IPS DF 4.7 (cell line): Measurements from ENCODE around the gene ACADSB.

Experiments
- DNase-seq: peaks from one replicate; pipeline ENCODE4 v3.0.0-alpha.2; 2013; ENCODE audit warnings: low spot score; ENCODE audit errors: extremely low read depth

The ACADSB gene

DNA sequence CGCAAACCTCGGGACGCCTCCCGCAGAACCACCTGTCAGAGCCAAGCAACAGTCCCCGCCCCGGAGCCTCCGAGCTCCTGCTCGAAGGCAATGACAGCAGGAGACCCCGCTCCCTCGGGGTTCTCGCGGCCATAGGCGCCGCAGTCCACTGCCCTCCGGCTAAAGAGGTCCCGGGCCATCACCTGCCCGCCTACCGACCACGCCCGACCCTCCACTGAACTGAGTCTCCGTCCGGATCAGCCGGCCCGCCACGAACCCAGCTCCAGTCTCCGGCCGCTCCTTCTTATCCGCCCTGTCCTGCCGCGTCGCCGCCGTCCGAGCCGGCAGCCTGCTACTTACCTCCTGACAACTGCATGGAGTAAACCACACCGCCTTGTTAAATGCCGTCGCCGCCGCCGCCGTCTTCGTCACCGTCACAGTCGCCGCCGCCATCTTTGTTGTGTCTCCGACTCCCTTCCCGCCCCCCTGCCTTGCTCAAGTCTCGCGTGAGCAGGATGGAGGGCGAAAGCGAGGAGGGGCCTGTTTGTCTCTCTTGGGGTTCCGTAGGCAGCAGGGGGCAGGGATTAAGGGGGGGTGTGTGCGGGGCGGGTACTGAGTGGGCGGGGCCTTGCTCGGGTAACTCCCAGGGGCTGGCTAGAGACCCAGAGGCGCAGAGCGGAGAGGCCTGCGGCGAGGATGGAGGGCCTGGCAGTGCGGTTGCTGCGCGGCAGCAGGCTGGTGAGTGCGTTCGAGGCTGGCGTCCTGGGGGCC, at the start of gene ACADSB, which contains the start of gene IKZF5:
ACADSB (plus strand) TSS at position 652 of the 750 bp plus-strand sequence; CDS start at position 676, 24 bp downstream.
IKZF5 (minus strand) TSS at position 441 of the 750 bp plus-strand sequence. CDS start 10,170 bp downstream, outside the sequence.
- no peak for DNase-seq

DNA sequence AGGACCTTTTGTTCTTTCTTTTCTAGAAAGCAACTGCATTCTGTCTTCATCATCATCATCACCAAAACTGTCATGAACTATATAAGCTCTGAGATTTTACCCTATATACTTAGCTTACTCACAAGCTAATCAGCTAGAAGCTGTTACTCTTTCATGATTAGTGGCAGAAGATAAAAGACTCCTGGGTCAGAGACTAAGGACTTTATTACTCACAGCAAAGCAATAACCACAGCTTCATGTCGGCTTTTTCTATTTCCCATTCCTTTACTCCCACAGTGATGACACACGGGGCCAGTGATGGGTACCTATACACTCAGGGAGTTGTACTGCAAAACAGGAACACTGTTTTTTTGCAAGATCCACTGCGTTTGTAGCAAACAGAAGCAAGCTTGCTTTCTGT, 46.4 kb upstream of the ACADSB start:
- DNase-seq, result no peak

DNA sequence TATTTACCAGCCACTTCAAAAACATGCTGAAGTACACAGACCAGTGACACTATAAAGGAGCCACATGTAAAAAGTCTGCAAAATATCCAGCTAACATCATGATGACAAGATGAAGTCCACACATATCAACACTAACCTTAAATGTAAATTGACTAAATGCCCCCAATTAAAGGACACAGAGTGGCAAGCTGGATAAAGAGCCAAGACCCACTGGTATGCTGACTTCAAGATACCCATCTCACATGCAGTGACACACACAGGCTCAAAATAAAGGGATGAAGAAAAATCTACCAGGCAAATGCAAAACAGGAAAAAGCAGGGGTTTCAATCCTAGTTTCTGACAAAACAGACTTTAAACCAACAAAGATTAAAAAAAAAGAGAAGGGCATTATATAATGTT, 41.9 kb upstream of the ACADSB start:
- DNase-seq, result no peak

DNA sequence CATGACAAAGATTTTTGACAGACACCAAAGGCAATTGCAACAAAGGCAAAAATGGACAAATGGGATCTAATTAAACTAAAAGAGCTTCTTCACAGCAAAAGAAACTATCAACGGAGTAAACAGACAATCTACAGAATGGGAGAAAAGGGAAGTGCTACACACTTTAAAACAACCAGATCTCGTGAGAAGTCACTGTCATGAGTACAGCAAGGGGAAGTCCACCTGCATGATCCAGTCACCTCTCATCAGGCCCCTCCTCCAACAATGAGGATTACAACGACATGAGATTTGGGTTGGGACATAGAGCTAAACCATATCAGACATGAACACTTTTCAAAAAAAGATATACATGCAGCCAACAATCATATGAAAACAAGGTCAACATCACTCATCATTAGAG, 40.1 kb upstream of the ACADSB start:
- DNase-seq, result no peak

DNA sequence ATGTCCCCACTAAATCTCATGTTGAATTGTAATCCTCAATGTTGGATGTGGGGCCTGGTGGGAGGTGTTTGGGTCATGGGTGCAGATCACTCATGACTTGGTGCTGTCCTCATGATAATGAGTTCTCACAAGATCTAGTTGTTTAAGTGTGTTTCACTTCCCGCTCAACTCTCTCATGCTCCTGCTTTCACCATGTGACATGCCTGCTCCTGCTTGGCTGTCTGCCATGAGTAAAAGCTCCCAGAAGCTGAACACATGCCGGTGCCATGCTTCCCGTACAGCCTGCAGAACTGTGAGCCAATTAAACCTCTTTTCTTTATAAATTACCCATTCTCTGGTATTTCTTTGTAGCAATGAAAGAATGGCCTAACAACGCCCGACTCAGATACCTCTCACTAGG, 34.8 kb upstream of the ACADSB start:
- DNase-seq, result no peak

DNA sequence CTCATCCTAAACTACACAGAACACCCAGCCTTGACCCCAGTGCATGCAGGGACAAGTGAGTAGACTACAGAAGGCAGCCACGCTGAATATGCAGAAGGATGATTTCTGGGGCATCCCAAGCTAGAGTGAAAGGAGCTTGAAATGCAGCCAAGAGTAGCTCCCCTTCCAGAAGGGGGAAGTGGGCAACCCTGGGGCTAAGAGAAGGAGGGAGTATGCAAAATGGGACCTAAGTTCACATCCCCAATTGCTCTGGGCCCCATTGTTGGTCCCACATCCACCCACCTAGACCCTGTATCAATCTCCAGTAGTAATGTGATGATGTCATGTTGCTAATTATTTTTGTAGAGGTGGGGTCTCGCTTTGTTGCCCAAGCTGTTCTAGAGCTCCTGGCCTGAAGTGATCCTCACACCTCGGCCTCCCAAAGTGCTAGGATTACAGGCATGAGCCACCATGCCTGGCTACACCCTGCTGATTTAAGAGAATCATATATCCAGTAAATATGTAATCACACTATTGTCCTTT, 34.2 kb upstream of the ACADSB start:
- no peak for DNase-seq

DNA sequence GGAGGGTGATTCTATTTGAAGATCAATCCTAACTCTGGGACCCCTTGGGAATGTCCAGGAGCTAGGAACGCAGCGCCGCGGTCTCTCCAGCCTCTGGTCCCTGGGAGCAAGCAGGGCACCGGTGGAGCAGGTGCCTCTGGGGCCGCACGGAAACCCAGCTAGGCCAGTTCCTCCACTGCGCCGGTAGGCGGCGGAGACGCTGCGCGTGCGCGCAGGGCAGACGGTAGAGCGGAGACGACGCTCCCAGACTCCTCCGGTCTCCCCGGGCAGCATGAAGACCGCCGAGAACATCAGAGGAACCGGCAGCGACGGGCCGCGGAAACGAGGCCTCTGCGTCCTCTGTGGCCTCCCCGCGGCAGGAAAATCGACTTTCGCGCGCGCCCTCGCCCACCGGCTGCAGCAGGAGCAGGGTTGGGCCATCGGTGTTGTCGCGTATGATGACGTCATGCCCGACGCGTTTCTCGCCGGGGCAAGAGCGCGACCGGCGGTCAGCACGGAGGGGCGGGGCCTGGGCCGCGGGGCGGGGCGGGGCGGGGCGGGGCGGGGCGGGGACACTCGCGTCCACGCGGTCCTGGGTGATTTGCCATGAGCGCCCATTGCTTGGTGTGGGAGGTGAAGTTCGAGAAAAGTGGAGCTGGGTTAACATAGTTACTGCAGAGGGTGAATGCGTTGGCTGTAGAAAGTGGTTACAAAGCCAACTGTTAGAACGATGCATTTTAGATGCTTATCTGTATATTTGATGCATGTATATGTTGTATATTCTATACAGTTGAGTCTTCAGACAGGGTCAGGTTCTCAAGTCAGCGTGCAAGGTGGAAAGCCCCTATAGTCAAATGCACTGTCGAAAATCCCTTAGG, 28.4 kb upstream of the ACADSB start, which contains the start of gene PSTK:
PSTK (plus strand) TSS at position 193 of the 857 bp plus-strand sequence; CDS start at position 272, 79 bp downstream.
- peak; percentile 60 for DNase-seq

DNA sequence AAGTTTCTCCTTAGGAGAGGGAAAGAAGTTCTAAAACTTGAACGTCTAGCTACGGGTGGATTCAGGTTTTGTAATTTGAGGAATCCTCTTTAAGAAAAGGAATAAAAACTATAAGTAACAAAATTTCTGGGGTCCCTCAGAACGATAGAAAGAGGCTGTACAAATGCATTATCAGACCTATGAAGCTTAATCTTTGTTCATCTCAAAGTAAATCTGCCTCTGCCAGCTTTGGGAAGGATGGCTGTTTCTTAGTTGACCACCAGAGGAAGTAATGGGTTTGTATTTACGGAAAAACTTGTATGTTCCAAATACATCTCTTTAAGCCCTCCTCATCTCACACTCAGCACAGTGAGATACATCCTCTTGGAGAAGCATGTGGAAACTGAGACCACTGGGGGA, 27.7 kb upstream of the ACADSB start:
- peak; percentile 5 for DNase-seq

DNA sequence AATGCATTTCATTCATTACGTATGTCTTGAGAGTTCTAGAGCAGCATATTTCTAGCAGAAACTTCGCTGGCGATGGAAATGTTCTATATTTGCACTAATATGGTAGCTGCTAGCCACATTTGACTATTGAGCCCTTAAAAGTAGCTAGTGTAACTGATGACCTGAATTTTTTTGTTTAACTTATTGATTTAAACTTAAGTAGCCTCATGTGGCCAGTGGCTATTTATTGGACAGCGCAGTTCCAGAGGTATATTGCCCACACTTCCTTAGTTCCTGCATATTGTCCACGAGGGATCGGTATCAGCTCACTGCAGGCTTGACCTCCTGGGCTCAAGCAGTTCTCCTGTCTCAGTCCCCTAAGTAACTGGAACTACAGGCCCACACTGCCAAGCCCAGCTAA, 24.9 kb upstream of the ACADSB start:
- no peak for DNase-seq

DNA sequence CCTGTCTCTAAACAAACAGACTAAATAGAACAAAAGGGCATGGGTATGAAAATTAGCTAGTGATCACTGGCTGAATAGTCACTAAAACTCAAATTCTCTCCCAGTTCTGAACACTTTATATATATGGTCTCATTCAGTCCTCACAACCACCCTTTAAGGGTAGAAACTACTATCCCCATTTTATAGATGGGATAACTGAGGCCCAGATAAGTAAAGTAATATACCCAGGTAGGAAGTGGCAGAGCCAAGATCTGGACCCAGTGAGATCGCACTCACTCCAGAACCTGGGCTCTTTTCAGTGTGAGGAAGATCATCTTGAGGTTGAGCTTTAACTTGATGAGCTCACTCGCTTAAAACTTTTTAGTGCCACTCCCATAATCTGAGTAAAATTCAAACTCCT, 24.1 kb upstream of the ACADSB start:
- no peak for DNase-seq

DNA sequence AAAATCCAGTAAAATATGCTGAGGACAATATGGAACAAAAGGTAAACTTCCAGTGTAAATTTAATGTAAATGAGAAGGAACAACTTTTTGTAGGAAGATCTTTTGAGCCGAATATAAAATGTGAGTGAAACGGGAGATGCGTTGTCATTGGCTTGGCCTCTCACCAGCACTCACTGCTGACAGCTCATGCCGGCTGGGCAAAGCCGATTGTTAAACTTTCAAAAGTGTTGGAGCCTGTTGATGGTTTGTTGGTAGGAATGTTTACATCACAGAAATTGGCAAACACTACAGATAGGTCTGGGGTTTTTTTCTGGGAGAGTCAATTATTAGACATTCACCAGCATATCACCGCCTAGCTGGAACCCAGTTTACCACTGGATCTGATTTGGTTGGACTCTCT, 22.5 kb upstream of the ACADSB start:
- DNase-seq, result no peak

DNA sequence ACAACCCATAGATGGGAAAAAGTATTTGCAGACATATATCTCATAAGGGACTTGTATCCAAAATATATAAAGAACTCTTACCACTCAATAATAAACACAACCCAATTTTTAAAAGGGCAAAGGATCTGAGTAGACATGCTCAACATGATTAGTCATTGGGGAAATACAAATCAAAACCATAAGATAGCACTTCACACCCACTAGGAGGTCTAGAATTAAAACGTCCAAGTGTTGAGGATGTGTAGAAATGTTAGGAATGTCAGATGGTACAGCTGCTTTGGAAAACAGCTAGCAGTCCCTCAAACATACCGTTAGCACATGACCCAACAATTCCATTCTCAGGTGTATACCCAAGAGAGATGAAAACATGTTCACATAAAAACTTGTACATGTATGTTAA, 20.3 kb upstream of the ACADSB start:
- DNase-seq, result no peak

DNA sequence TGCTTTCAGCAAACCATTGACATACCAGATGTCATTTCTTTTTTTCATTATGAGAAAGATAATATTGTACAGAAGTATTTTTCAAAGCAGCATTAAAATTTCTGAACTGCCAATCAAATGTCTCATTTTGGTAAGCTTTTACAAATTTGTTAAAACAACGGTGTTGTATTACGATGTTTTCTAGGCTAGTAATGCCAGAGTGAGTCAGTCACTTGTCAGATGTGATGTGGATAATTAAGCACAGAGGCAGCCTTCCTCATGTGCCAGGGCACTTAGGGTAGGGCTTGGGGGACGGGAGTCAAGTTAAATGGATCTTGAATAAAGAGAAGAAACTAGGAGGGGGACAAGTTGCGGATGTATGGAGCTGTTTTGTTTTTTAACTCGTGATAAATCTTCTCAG, 18.5 kb upstream of the ACADSB start:
- DNase-seq, result no peak

DNA sequence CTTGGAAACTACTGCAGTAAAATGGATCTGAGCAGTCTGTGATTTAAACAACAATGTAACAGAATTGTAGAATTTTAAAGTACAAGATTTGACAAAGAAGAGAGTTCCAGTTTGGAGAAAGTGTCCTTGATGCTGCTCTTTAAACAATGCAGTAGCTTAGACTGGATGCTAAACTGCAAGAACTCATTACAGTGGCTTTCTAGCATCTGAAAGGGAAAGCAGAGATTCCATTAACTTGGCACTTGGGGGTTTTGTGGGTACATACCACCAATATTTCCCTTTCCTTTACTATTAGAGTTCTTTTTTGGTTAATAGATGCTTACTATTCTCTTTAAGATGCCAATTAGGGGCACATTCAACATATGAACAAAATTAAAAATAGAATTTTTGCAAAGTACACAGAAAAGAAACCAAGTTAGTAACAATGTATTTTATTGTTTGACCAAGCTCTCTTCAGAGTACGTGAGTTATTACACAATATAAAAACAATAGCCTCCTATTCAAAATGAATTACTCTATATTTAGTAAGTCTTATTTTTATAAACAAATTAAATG, 16.7 kb upstream of the ACADSB start:
- DNase-seq, result no peak

DNA sequence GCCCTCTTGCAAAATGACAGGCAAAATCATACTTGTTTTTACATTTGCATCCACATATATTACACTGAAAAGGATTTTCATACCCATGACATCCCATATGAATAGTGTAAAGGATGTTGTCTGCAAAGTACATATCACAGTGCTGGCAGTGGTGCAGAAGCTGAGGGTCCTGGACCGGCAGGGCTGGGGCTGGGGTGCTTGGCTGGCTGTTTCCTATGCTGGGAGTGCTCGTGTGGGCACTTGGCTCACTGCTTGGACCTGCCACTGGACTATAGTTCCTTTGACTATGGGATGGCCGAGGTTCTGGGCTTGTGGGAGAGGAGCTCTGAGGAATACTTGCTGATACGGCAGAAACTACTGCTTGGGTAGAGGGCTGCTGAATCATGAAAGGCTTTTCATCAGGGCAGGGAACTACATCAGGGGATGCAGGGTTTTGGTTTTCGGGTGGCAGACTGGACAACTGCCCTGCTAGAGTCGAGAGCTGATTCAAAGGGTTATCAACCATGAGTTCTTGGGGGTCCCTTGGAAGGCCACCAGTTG, 14.9 kb upstream of the ACADSB start:
- DNase-seq, result no peak

DNA sequence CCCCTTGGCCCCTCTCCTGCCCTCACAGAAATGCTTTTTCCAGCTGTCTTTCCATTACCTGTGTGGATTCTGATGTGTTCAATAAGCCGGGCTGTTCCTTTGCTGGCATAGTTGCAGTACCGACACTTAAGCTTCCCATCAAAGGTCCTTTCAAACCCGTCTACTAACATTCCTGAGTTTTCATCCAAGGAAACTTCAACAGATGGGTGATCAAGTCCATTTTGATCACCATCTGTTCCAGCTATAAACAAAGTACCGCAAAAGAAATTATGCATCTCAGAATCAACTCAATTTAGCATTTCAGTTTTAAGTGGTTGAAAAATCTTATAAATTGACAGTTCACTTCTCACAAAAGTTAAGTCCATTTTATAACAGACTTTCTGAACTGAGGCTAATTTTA, 12.9 kb upstream of the ACADSB start:
- DNase-seq, result no peak

DNA sequence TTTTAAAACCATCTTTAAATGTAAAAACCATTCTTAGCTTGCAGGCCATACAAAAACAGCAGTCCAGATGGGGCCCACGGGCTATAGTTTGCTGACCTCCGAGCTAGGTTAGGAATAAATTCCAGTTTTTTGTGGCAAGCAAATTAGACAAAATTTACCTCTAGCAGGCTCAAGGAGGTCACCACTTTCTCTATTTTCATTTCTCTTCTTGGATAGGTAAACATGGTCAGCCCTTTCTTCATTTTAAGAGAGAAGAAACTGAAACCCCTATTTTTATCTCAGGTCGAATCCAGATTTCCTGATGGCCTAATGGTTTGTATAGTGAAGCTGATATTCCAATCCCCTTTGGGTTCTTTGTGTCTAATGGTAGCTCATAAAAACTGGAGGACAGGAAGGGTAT, 10.9 kb upstream of the ACADSB start:
- DNase-seq, result no peak

DNA sequence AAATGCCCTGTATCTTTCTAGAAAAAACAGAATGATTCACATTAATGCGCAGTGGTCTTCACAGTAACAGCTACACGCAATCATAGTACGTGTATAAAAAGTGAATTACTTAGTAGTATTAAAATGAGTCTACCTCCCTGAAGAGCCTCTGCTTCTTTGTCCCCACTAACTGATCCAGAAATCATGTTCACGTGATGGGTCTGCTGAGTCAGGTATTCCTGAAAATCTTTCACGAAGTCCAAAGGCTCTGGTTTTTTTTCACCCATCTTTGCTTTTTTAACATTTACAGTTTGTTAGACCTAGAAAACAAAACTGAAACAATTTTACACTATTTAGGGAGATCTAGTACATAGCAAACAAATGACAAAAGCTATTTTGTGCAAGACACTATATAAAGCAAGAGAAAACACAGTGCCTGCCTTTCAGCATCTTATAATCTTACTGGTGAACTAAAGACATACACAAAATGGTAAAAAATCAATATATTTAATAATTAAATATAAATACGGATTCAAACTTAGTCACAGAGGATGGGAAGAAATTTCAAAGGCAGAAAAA, 10.4 kb upstream of the ACADSB start:
- no peak for DNase-seq

DNA sequence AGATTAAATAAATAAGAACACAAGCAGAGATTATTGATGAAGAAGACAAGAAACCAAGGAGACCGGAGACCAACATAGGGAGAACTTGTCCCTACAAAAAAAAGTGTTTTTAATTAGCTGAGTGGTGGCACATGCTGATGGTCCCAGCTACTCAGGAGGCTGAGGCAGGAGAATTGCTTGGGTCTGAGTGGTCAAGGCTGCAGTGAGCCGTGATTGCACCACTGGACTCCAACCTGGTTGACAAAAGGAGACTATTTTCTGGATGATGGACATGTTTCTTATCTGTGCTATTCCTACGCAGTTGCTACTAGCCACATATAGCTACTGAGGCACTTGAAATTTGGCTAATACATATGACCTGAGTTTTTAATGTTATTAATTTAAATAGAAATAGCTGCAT, 9.9 kb upstream of the ACADSB start:
- DNase-seq, result no peak

DNA sequence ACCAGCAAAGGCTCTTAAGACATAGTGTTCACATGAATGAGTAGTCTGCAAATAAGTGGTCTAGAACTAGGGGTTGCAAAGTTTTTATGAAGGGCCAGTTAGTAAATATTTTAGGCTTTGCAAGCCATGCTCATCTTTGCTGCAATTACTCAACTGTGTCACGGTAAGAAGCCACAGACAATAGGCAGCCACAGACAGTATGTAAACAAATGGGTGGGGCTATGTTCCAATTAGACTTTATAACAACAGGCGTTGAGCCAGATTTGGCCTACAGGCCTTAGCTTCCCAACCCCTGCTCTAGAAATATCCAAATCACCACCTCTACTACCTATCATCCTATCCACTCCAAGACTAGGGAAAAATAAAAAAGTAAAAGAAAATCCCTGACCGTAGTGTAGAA, 9.5 kb upstream of the ACADSB start:
- DNase-seq, result no peak

DNA sequence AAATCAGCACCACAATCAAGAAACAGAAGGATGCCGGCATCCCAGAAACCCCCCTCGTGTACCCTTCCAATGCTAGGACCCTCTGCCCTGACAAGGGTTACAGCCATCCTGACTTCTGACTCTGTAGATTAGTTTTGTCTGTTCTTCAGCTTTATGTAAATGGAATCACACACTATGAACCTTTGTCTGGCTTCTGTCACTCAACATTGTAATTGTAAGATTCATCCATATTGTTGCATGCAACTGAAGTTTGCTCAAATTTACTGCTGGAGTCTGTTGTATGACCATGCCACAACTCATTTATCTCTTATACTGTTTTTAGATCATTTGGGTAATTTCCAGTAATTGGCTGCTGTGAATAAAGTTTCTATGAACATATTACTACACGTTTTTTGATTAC, 8.7 kb upstream of the ACADSB start:
- no peak for DNase-seq
